IMR-90 (cell line): Measurements from ENCODE around the gene CDK5RAP2. TPM values are rescaled to one million over a fixed set of nuclear protein-coding genes. Genes with fewer than 3 reads are reported as not detected.
"Not testable (repeated sequence)": the region's sequence is repeated elsewhere in the genome, so short reads cannot be mapped to it uniquely, and the experiment has no call there.

Experiments used
- ATAC-seq: fragments of 200-7000 bp; cut with Tn5 transposase; 2 replicates; pipeline ENCODE4 v1.9.1; 2020; ENCODE audit warnings: low read depth, mild to moderate bottlenecking, moderate library complexity
- BruUV-seq: library from RNA; stranded (reverse); fragments of 400-500 nt; replicated peaks from 2 replicates; lab custom pipeline; 2021; lab: Mats Ljungman, UMichigan
- CTCF ChIA-PET: fragments of 300-600 bp; formaldehyde crosslinking; extraction: SDS; loops from one replicate; lab custom pipeline; 2021; ENCODE audit warnings: antibody characterized with exemption; lab: Yijun Ruan, JAX
- POLR2A ChIA-PET: fragments of 300-600 bp; sonication (Branson Sonifier 250); formaldehyde crosslinking; loops from one replicate; lab custom pipeline; 2022; ENCODE audit warnings: antibody characterized with exemption; ENCODE audit not compliant: unreplicated experiment; lab: Charles Lee
- DNase-seq: peaks from one replicate; pipeline ENCODE4 v3.0.0; 2013
- H2AFZ ChIP-seq: replicated peaks from 2 replicates; pipeline ENCODE3; 2013; ENCODE audit warnings: low read length, mild to moderate bottlenecking; ENCODE audit not compliant: poor library complexity
- H2AK5ac ChIP-seq: 2 replicates; pipeline ENCODE4 v1.6.1; 2013; ENCODE audit warnings: low read depth, low read length, inconsistent platforms
- H2AK9ac ChIP-seq: replicated peaks from 2 replicates; pipeline ENCODE3; 2013; ENCODE audit warnings: mild to moderate bottlenecking, low read depth, low read length, moderate library complexity; ENCODE audit not compliant: poor library complexity
- H2BK120ac ChIP-seq: 2 replicates; pipeline ENCODE4 v1.6.1; 2013; ENCODE audit warnings: low read depth, low read length, inconsistent platforms
- H2BK15ac ChIP-seq: 3 replicates; pipeline ENCODE4 v1.6.1; 2013; ENCODE audit warnings: low read depth, low read length, inconsistent platforms
- H2BK20ac ChIP-seq: 2 replicates; pipeline ENCODE4 v1.6.1; 2013; ENCODE audit warnings: low read depth, mild to moderate bottlenecking, inconsistent platforms, low read length, moderate library complexity
- H2BK5ac ChIP-seq: 2 replicates; pipeline ENCODE4 v1.6.1; 2013; ENCODE audit warnings: mild to moderate bottlenecking, low read depth, low read length, inconsistent platforms; ENCODE audit not compliant: poor library complexity, severe bottlenecking
- H3K14ac ChIP-seq: replicated peaks from 2 replicates; pipeline ENCODE4 v1.6.1; 2013; ENCODE audit warnings: low read depth, low read length, inconsistent platforms
- H3K18ac ChIP-seq: 2 replicates; pipeline ENCODE4 v1.6.1; 2013; ENCODE audit warnings: low read depth, low read length, control low read depth
- H3K23ac ChIP-seq: 2 replicates; pipeline ENCODE4 v1.6.1; 2013; ENCODE audit warnings: low read depth, low read length, inconsistent platforms
- H3K27ac ChIP-seq: 2 replicates; pipeline ENCODE4 v1.5.1; 2013; ENCODE audit warnings: mild to moderate bottlenecking, control low read depth, low read length; ENCODE audit not compliant: insufficient read depth
- H3K27me3 ChIP-seq: 2 replicates; pipeline ENCODE4 v1.6.1; 2013; ENCODE audit warnings: low read length; ENCODE audit not compliant: control insufficient read depth, insufficient read depth
- H3K36me3 ChIP-seq: 2 replicates; pipeline ENCODE4 v1.6.1; 2013; ENCODE audit warnings: low read length, mixed read lengths; ENCODE audit not compliant: control insufficient read depth, insufficient read depth
- H3K4ac ChIP-seq: 2 replicates; pipeline ENCODE4 v1.6.1; 2013; ENCODE audit warnings: low read depth, low read length, inconsistent platforms
- H3K4me1 ChIP-seq: 2 replicates; pipeline ENCODE4 v1.6.1; 2013; ENCODE audit warnings: low read length, mixed read lengths; ENCODE audit not compliant: control insufficient read depth, insufficient read depth
- H3K4me2 ChIP-seq: 2 replicates; pipeline ENCODE4 v1.6.1; 2013; ENCODE audit warnings: low read depth, mild to moderate bottlenecking, control low read depth, low read length, moderate library complexity
- H3K4me3 ChIP-seq: 2 replicates; pipeline ENCODE4 v1.5.1; 2013; ENCODE audit warnings: low read depth, mild to moderate bottlenecking, control low read depth, low read length, moderate library complexity; ENCODE audit not compliant: insufficient read depth
- H3K56ac ChIP-seq: 2 replicates; pipeline ENCODE4 v1.6.1; 2013; ENCODE audit warnings: low read length, inconsistent platforms; ENCODE audit not compliant: insufficient read depth; ENCODE audit errors: extremely low read depth
- H3K79me1 ChIP-seq, 2 experiments: 2 replicates each; pipeline ENCODE4 v1.6.1; 2013; ENCODE audit warnings: low read length in 2 of 2, inconsistent platforms in 1 of 2, low read depth in 1 of 2
- H3K9ac ChIP-seq: 2 replicates; pipeline ENCODE4 v1.6.1; 2013; ENCODE audit warnings: low read depth, low read length, control low read depth
- H3K9me1 ChIP-seq: 2 replicates; pipeline ENCODE4 v1.6.1; 2013; ENCODE audit warnings: low read length, inconsistent platforms; ENCODE audit not compliant: insufficient read depth
- H3K9me3 ChIP-seq: 2 replicates; pipeline ENCODE4 v1.6.1; 2013; ENCODE audit warnings: low read length; ENCODE audit not compliant: control insufficient read depth, insufficient read depth
- H4K20me1 ChIP-seq: 2 replicates; pipeline ENCODE4 v1.6.1; 2013; ENCODE audit warnings: low read length, inconsistent platforms; ENCODE audit not compliant: insufficient read depth
- H4K5ac ChIP-seq: 2 replicates; pipeline ENCODE4 v1.6.1; 2013; ENCODE audit warnings: mild to moderate bottlenecking, low read depth, low read length, control low read depth
- H4K8ac ChIP-seq, 2 experiments: 2 replicates each; pipeline ENCODE4 v1.6.1; 2013; ENCODE audit warnings: low read depth in 2 of 2, low read length in 2 of 2, control low read depth in 1 of 2, inconsistent platforms in 1 of 2
- H4K91ac ChIP-seq: 2 replicates; pipeline ENCODE4 v1.6.1; 2013; ENCODE audit warnings: low read depth, low read length, inconsistent platforms; ENCODE audit not compliant: insufficient read depth
- CEBPB ChIP-seq: IDR thresholded peaks from 2 replicates; pipeline ENCODE4 v1.6.1; 2012; ENCODE audit warnings: low read depth, low read length, improper control_type of control experiment
- CTCF ChIP-seq: conservative IDR thresholded peaks from 2 replicates; pipeline ENCODE4 v1.5.1; 2012; ENCODE audit warnings: mild to moderate bottlenecking, low read depth, low read length, improper control_type of control experiment
- NFE2L2 ChIP-seq: fragments of 150-350 bp; IDR thresholded peaks from 2 replicates; pipeline ENCODE4 v1.6.1; 2016; ENCODE audit warnings: low read depth, mild to moderate bottlenecking, low read length
- WGBS, 2 experiments: methylation state at CpG; one replicate each; pipeline versions ENCODE4 v1.1.5 to v1.1.7; 2013; ENCODE audit warnings: missing lambda C conversion rate in 2 of 2; ENCODE audit not compliant: insufficient read length in 1 of 2; ENCODE audit errors: extremely low coverage in 2 of 2; 5-methylcytosine and 5-hydroxymethylcytosine counted together
- dilution Hi-C: fragments of 300-500 bp; cut with HindIII; formaldehyde crosslinking; loops from one replicate; pipeline ENCODE4 v1.14.3; 2018; ENCODE audit warnings: low sequenced_read_pairs; ENCODE audit not compliant: unreplicated experiment
- in situ Hi-C: fragments of 300-500 bp; cut with MboI; formaldehyde crosslinking; loops from 3 replicates; pipeline ENCODE4 v1.14.3; 2019; ENCODE audit warnings: low sequenced_read_pairs, inconsistent platforms, mixed read lengths
- intact Hi-C: fragments of 100-400 bp; cut with micrococcal nuclease; formaldehyde crosslinking; loops from 2 replicates; pipeline ENCODE4 v1.10.0; 2022
- polyA plus RNA-seq, 3 experiments: library from polyadenylated mRNA; depleted of rRNA; stranded (reverse); fragments of >200 nt; gene quantifications; 2 replicates each; pipeline ENCODE4 v1.2.3, GENCODE V29; 2012; ENCODE audit warnings: low replicate concordance in 1 of 3
- total RNA-seq: library from RNA; depleted of rRNA; stranded (reverse); fragments of >200 nt; gene quantifications from 2 replicates; pipeline ENCODE4 v1.2.3, GENCODE V29; 2012

CDK5RAP2 gene
- total and polyA plus RNA-seq, 2 of the 4 experiments (the other 2 are of a cell fraction), result 29.5 to 31.7 TPM

DNA sequence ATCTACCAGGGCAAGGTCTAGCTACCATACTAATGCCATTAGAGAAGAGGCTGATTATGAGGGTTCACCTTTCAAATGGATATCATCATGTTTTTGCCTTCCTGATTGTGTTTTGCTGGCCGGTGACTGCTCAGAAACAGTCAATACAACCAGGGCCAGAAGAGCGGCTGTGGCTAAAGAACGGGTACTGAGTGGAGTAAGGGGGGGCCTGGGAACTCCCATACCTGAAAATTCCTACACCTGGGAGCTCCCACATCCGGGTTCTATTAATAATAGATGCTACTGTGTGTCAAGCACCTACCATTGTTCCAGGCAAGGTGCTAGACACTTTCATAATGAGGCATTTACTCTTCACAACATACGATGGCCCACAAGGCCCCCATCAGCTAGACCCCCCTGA, 79.2 kb downstream of the CDK5RAP2 start:
- WGBS, 2 experiments, result no CpG with 5 or more reads among the region's 5 CpGs
- Histone ChIP-seq H4K8ac (no peak overlapping the region), H3K18ac (no peak overlapping the region), H3K4me2 (no peak overlapping the region), H3K4me1 (no peaks in the 10 kb centered on the region), H2BK20ac (no peak overlapping the region), H3K9ac (no peak overlapping the region), H3K36me3 (peaks cover 2% of the 10 kb centered on the region; the same call in 1 of the 2 replicates), H2AFZ (no peak overlapping the region), H2BK120ac (no peak overlapping the region), H3K4ac (no peak overlapping the region), H3K56ac (no peak overlapping the region), H2AK5ac (no peak overlapping the region), H3K9me1 (no peaks in the 10 kb centered on the region; the same call in 1 of the 2 replicates), H4K5ac (no peak overlapping the region), H4K91ac (no peak overlapping the region), H3K23ac (no peak overlapping the region), H4K20me1 (no peaks in the 10 kb centered on the region), H3K14ac (no peak overlapping the region), H3K4me3 (no peak overlapping the region), H2BK5ac (no peak overlapping the region), H2AK9ac (no peak overlapping the region), H3K27me3 (no peaks in the 10 kb centered on the region), H3K79me1 (peaks cover 12 to 17% of the 10 kb centered on the region in 2 experiments; a peak in 3 of 4 replicates), H3K9me3 (no peaks in the 10 kb centered on the region), H2BK15ac (no peak overlapping the region), H3K27ac (no peak overlapping the region)
- dilution Hi-C loops (no loop called here), in situ Hi-C loops (no loop called here), intact Hi-C loops (no loop called here)
- no TSS peak for BruUV-seq
- TF ChIP-seq CEBPB (no peak), NFE2L2 (no peak), CTCF (no peak)
- POLR2A ChIA-PET, result no interaction called here
- ATAC-seq (no peak), DNase-seq (no peak)
- CTCF ChIA-PET, result no interaction called here

DNA sequence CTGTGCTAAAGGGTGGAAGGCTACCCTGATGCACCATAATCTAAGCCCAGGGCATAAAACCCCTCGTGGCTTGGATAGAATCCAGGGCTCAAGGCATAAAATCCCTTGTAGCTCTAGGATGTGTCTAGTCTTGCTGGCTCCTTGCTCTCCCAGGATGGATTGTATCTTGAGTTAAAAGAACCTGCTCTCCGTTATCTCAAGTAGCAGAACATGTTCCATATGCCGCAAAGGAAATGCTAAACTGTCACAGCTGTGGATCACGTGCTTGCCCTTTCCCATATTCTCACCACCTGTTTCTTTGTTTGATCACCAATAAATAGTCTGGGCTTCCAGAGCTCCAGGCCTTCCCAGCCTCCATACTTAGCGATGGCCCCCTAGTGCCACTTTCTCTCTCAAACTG, 82.1 kb downstream of the CDK5RAP2 start:
- in situ Hi-C loops, result not testable (repeated sequence)

More for the DNA sequence above, 82.1 kb downstream of the CDK5RAP2 start:
- H3K27ac ChIP-seq, DNase-seq, H3K9ac ChIP-seq, H4K20me1 ChIP-seq, intact Hi-C loops, H3K36me3 ChIP-seq, POLR2A ChIA-PET, H3K14ac ChIP-seq, H3K56ac ChIP-seq, H3K27me3 ChIP-seq, H2BK20ac ChIP-seq, H2BK120ac ChIP-seq, H3K9me3 ChIP-seq, H3K4me3 ChIP-seq, H3K4me1 ChIP-seq, ATAC-seq, H3K4me2 ChIP-seq, dilution Hi-C loops, H4K8ac ChIP-seq, H2AK5ac ChIP-seq, H3K79me1 ChIP-seq, H3K9me1 ChIP-seq, H2AFZ ChIP-seq, H3K23ac ChIP-seq, H3K18ac ChIP-seq, CTCF ChIA-PET, H2AK9ac ChIP-seq, H2BK15ac ChIP-seq, BruUV-seq, H4K91ac ChIP-seq, H2BK5ac ChIP-seq, H4K5ac ChIP-seq, H3K4ac ChIP-seq: not testable (repeated sequence)
- WGBS, 2 experiments, result 83% methylated on average over 2 of the region's 5 CpGs; no CpG with 5 or more reads in 1 of the 2 experiments
